HepG2 (cell line): ENCODE measurements around the gene DNM1L. TPM values are rescaled to one million over a fixed set of nuclear protein-coding genes. Genes with fewer than 3 reads are reported as not detected.
A peak's percentile ranks its signal among the peaks of the same experiment; 100 is the strongest.

Source experiments
- ARID2 ChIP-seq: sonication (generic); formaldehyde crosslinking; IDR thresholded peaks from 2 replicates; pipeline ENCODE4 v1.8.1; 2022; ENCODE audit warnings: mild to moderate bottlenecking, missing genetic modification reagents, borderline replicate concordance
- ATF3 ChIP-seq: sonication (generic); formaldehyde crosslinking; IDR thresholded peaks from 2 replicates; pipeline ENCODE4 v1.4.0; 2020; ENCODE audit warnings: missing genetic modification reagents
- CCAR2 ChIP-seq: fragments of 200-400 bp; formaldehyde crosslinking; optimal IDR thresholded peaks from 2 replicates; pipeline ENCODE3; 2018; ENCODE audit warnings: low read depth, mild to moderate bottlenecking, low read length, moderate library complexity
- ELK4 ChIP-seq: sonication (generic); formaldehyde crosslinking; IDR thresholded peaks from 2 replicates; pipeline ENCODE4 v1.9.0; 2021; ENCODE audit warnings: missing genetic modification reagents, borderline replicate concordance
- IRX3 ChIP-seq: sonication (generic); formaldehyde crosslinking; IDR thresholded peaks from 2 replicates; pipeline ENCODE4 v1.8.1; 2023; ENCODE audit warnings: mild to moderate bottlenecking, low read depth, missing genetic modification reagents, borderline replicate concordance
- MYNN ChIP-seq: sonication (generic); formaldehyde crosslinking; IDR thresholded peaks from 2 replicates; pipeline ENCODE4 v1.4.0; 2020; ENCODE audit warnings: mild to moderate bottlenecking, low read depth, missing genetic modification reagents
- NBN ChIP-seq: fragments of 450-650 bp; conservative IDR thresholded peaks from 2 replicates; pipeline ENCODE4 v1.6.1; 2017
- NFKB2 ChIP-seq: sonication (generic); formaldehyde crosslinking; IDR thresholded peaks from 2 replicates; pipeline ENCODE4 v1.4.0; 2020; ENCODE audit warnings: missing genetic modification reagents, borderline replicate concordance
- NR3C1 ChIP-seq: sonication (generic); formaldehyde crosslinking; IDR thresholded peaks from 2 replicates; pipeline ENCODE4 v1.4.0; 2020; ENCODE audit warnings: missing genetic modification reagents
- POGZ ChIP-seq: sonication (generic); formaldehyde crosslinking; IDR thresholded peaks from 2 replicates; pipeline ENCODE4 v1.4.0; 2020; ENCODE audit warnings: mild to moderate bottlenecking, missing genetic modification reagents
- PTBP1 ChIP-seq: fragments of 200-400 bp; formaldehyde crosslinking; IDR thresholded peaks from 2 replicates; pipeline ENCODE4 v1.6.1; 2018; ENCODE audit warnings: low read length, low read depth; ENCODE audit not compliant: poor library complexity, severe bottlenecking
- RNF2 ChIP-seq: fragments of 450-650 bp; conservative IDR thresholded peaks from 2 replicates; pipeline ENCODE4 v1.6.1; 2016; ENCODE audit warnings: low read depth
- SOX6 ChIP-seq, 2 experiments: fragments of 450-650 bp in 1 of 2; sonication (generic) in 1 of 2; formaldehyde crosslinking in 1 of 2; IDR thresholded peaks; 2 replicates each; pipeline versions ENCODE4 v1.4.0 to v1.6.1; 2017 to 2020; ENCODE audit warnings: antibody characterized with exemption in 1 of 2, mild to moderate bottlenecking in 1 of 2, missing genetic modification reagents in 1 of 2
- TARDBP ChIP-seq: sonication (generic); formaldehyde crosslinking; IDR thresholded peaks from 2 replicates; pipeline ENCODE4 v1.8.0; 2022; ENCODE audit warnings: mild to moderate bottlenecking, missing genetic modification reagents
- TBL1XR1 ChIP-seq: fragments of 150-350 bp; IDR thresholded peaks from 2 replicates; pipeline ENCODE4 v1.6.1; 2014; ENCODE audit warnings: borderline replicate concordance, low read length; ENCODE audit not compliant: partially characterized antibody
- TBX2 ChIP-seq: sonication (generic); formaldehyde crosslinking; IDR thresholded peaks from 2 replicates; pipeline ENCODE4 v1.5.0; 2020; ENCODE audit warnings: missing genetic modification reagents, mild to moderate bottlenecking, borderline replicate concordance
- ZNF362 ChIP-seq: sonication (generic); formaldehyde crosslinking; IDR thresholded peaks from 2 replicates; pipeline ENCODE4 v1.4.0; 2020; ENCODE audit warnings: missing genetic modification reagents, mild to moderate bottlenecking, borderline replicate concordance
- ZNF460 ChIP-seq: sonication (generic); formaldehyde crosslinking; IDR thresholded peaks from 2 replicates; pipeline ENCODE4 v1.5.1; 2020; ENCODE audit warnings: missing genetic modification reagents, mild to moderate bottlenecking, borderline replicate concordance
- ZNF644 ChIP-seq: IDR thresholded peaks from 2 replicates; pipeline ENCODE4 v1.6.1; 2016; ENCODE audit warnings: low read depth
- ZNF737 ChIP-seq: sonication (generic); formaldehyde crosslinking; IDR thresholded peaks from 2 replicates; pipeline ENCODE4 v1.5.0; 2020; ENCODE audit warnings: missing genetic modification reagents, mild to moderate bottlenecking, borderline replicate concordance
- ZNF782 ChIP-seq: sonication (generic); formaldehyde crosslinking; IDR thresholded peaks from 2 replicates; pipeline ENCODE4 v1.4.0; 2020; ENCODE audit warnings: missing genetic modification reagents, mild to moderate bottlenecking, borderline replicate concordance
- ZNF878 ChIP-seq: sonication (generic); formaldehyde crosslinking; IDR thresholded peaks from 2 replicates; pipeline ENCODE4 v1.8.1; 2023; ENCODE audit warnings: mild to moderate bottlenecking, missing genetic modification reagents, moderate library complexity
- ZSCAN29 ChIP-seq: sonication (generic); formaldehyde crosslinking; conservative IDR thresholded peaks from 2 replicates; pipeline ENCODE4 v1.4.0; 2020; ENCODE audit warnings: mild to moderate bottlenecking, missing genetic modification reagents
- polyA plus RNA-seq, 8 experiments: library from polyadenylated mRNA; depleted of rRNA in 3 of 8; stranded (reverse) in 7 of 8; unstranded in 1 of 8; fragments of >200 nt; fragmentation: Illumina TruSeq in 4 of 8; extraction: Trizol in 4 of 8; gene quantifications; 2 replicates each; pipeline versions ENCODE4 v1.2.1 to v1.2.3, GENCODE V29; 2011 to 2016; ENCODE audit warnings: low read depth in 4 of 8, missing spikeins in 1 of 8, mixed read lengths in 1 of 8; ENCODE audit not compliant: insufficient read depth in 1 of 8
- total RNA-seq, 5 experiments: library from RNA; depleted of rRNA; stranded (reverse); fragments of >200 nt; fragmentation: Illumina TruSeq; extraction: Trizol; gene quantifications; 2 replicates each; pipeline ENCODE4 v1.2.3, GENCODE V29; 2016; ENCODE audit warnings: low read depth in 1 of 5
- TF ChIP-seq, protein P1 (sequence below): sonication (generic); formaldehyde crosslinking; IDR thresholded peaks from 2 replicates; pipeline ENCODE4 v1.5.0; 2020; ENCODE audit warnings: missing genetic modification reagents
- TF ChIP-seq, protein P2 (sequence below): sonication (generic); formaldehyde crosslinking; IDR thresholded peaks from 2 replicates; pipeline ENCODE4 v1.5.0; 2020; ENCODE audit warnings: mild to moderate bottlenecking, missing genetic modification reagents

Gene DNM1L
- total and polyA plus RNA-seq, 2 of the 13 experiments (the other 11 are each of a cell fraction or from before 2014, with no cell fraction given): 35.9 to 65.8 TPM

DNA sequence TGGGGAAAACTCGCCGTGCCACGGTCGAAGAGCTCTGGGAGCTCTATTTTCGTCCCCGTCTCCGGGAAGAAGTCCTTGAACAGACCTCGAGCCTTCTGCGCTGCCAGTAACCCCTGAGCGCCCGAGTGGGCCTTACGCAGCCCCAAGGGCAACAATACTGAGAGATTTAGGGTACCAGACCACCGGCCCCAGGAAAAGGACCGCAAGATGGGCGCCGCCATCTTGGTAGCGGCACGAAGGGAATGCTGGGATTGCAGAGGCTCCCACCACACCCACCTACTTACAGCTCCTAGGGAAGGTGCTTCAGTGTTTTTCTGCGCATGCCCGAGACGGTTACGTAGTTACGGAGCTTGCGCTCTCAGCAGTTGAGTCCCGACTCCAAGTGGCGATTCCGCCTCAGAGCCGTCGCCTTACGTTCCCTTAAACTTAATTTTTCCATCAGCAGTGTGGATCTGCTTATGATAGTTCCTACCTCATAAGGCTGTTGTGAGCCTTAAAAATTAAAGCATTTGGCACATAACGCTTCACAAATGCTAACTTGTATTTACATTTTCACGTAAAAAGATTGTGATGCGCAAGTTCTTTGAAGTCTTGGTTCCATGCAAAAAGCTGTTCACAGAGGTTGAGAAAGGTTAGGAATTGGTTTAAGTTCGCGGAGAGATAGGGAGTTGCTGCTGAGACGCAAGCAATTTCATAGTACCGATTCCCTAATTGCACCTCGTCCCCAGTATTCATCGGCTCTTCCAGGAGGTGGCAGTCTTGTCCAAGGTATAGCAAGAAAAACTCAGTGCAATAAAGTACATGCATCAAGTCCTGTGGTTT is 76.8 kb downstream of the DNM1L start, which contains the start of gene YARS2 (continued):
- no peak for TF ChIP-seq ZNF737
- TF ChIP-seq TBL1XR1: no peak
- no peak for TF ChIP-seq ZNF460 (CRISPR knock-in tag)
- TF ChIP-seq IRX3 (CRISPR knock-in tag): no peak
- TF ChIP-seq, protein P1, sequence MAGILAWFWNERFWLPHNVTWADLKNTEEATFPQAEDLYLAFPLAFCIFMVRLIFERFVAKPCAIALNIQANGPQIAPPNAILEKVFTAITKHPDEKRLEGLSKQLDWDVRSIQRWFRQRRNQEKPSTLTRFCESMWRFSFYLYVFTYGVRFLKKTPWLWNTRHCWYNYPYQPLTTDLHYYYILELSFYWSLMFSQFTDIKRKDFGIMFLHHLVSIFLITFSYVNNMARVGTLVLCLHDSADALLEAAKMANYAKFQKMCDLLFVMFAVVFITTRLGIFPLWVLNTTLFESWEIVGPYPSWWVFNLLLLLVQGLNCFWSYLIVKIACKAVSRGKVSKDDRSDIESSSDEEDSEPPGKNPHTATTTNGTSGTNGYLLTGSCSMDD: no peak
- TF ChIP-seq NFKB2 (CRISPR knock-in tag): no peak
- no peak for TF ChIP-seq CCAR2
- no peak for TF ChIP-seq RNF2
- peak; percentile 42; the same call in 1 of the 2 replicates for TF ChIP-seq TBX2 (CRISPR knock-in tag)
- no peak for TF ChIP-seq ZNF878 (CRISPR knock-in tag)
- TF ChIP-seq, protein P2, sequence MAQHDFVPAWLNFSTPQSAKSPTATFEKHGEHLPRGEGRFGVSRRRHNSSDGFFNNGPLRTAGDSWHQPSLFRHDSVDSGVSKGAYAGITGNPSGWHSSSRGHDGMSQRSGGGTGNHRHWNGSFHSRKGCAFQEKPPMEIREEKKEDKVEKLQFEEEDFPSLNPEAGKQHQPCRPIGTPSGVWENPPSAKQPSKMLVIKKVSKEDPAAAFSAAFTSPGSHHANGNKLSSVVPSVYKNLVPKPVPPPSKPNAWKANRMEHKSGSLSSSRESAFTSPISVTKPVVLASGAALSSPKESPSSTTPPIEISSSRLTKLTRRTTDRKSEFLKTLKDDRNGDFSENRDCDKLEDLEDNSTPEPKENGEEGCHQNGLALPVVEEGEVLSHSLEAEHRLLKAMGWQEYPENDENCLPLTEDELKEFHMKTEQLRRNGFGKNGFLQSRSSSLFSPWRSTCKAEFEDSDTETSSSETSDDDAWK: no peak
- no peak for TF ChIP-seq NBN
- TF ChIP-seq ZNF782 (CRISPR knock-in tag): no peak
- no peak for TF ChIP-seq ZNF644
- no peak for TF ChIP-seq ATF3 (CRISPR knock-in tag)
- no peak for TF ChIP-seq NR3C1 (CRISPR knock-in tag)
- TF ChIP-seq MYNN: no peak
- no peak for TF ChIP-seq ELK4 (CRISPR knock-in tag)
- no peak for TF ChIP-seq ZSCAN29 (CRISPR knock-in tag)
- 0 out of 2 replicates have a peak, but pooled peaks have one; percentile 44 for TF ChIP-seq ZNF362 (CRISPR knock-in tag)
- peak; percentile 31; the same call in 1 of the 2 replicates for TF ChIP-seq TARDBP (CRISPR knock-in tag)
- TF ChIP-seq POGZ (CRISPR knock-in tag): peak; percentile 59; the same call in 1 of the 2 replicates
- TF ChIP-seq ARID2: no peak
- no peak for TF ChIP-seq PTBP1
- TF ChIP-seq SOX6 (IDR thresholded peaks at IDR 0.05): no peak
- no peak; the same call in 1 of the 2 replicates for TF ChIP-seq SOX6 (CRISPR knock-in tag; IDR thresholded peaks at IDR 0.05)
